Gastrocnemius medialis (tissue), 4 donors: ENCODE measurements around the gene PHKA2. TPM values are rescaled to one million over a fixed set of nuclear protein-coding genes. Genes with fewer than 3 reads are reported as not detected.

Experiments used
- ATAC-seq, 2 donors: fragments of 150-250 bp; one replicate each; pipeline ENCODE4 v1.9.1; 2016
- DNase-seq, 2 donors: peaks; one replicate each; pipeline ENCODE4 v3.0.0-alpha.2; 2019
- H3K27ac ChIP-seq, 4 donors: fragments of 200-600 bp; sonication (generic); 1 replicate in 1 of 4; 2 replicates in 3 of 4; pipeline ENCODE4 v1.5.1; 2016 to 2018; ENCODE audit warnings: mild to moderate bottlenecking in 2 of 4, moderate library complexity in 1 of 4
- H3K27me3 ChIP-seq, 3 donors: fragments of 200-600 bp; sonication (generic) in 2 of 3; 1 replicate in 1 of 3; 2 replicates in 2 of 3; pipeline versions ENCODE4 v1.5.1 to v1.6.0; 2016 to 2019; ENCODE audit warnings: mild to moderate bottlenecking in 1 of 3, moderate library complexity in 1 of 3
- H3K36me3 ChIP-seq, 2 donors: fragments of 200-600 bp; sonication (generic) in 1 of 2; one replicate each; pipeline ENCODE4 v1.5.1; 2017 to 2018
- H3K4me1 ChIP-seq, 2 donors: fragments of 200-600 bp; sonication (generic) in 1 of 2; one replicate each; pipeline ENCODE4 v1.5.1; 2016 to 2017; ENCODE audit warnings: mild to moderate bottlenecking in 2 of 2
- H3K4me3 ChIP-seq, 4 donors: fragments of 200-600 bp; sonication (generic) in 3 of 4; 1 replicate in 1 of 4; 2 replicates in 3 of 4; pipeline ENCODE4 v1.5.1; 2016 to 2019; ENCODE audit warnings: mild to moderate bottlenecking in 2 of 4
- H3K9me3 ChIP-seq, 3 donors: fragments of 200-600 bp; sonication (generic) in 2 of 3; 1 replicate in 1 of 3; 2 replicates in 2 of 3; pipeline ENCODE4 v1.5.1; 2016 to 2019
- CTCF ChIP-seq, 5 experiments: fragments of 450-650 bp in 3 of 5; fragments of 200-600 bp in 2 of 5; sonication (generic) in 2 of 5; IDR thresholded peaks in 4 of 5; conservative IDR thresholded peaks in 1 of 5; 1 replicate in 4 of 5; 2 replicates in 1 of 5; pipeline ENCODE4 v1.5.1; 2016 to 2019; ENCODE audit warnings: antibody characterized with exemption in 5 of 5, mild to moderate bottlenecking in 3 of 5, moderate library complexity in 3 of 5
- POLR2A ChIP-seq, 2 donors: fragments of 450-650 bp; IDR thresholded peaks; one replicate each; pipeline ENCODE4 v1.6.1; 2017; ENCODE audit warnings: antibody characterized with exemption in 2 of 2, mild to moderate bottlenecking in 2 of 2, moderate library complexity in 2 of 2
- in situ Hi-C, 4 donors: fragments of 200-750 bp; cut with MboI; loops; one replicate each; pipeline versions ENCODE4 v1.15.0 to v1.8.0; 2017; ENCODE audit warnings: low sequenced_read_pairs in 4 of 4
- intact Hi-C: fragments of 100-400 bp; cut with DNase I; formaldehyde crosslinking; loops from one replicate; pipeline ENCODE4 v1.15.1; 2023; ENCODE audit warnings: low total_unique reads
- total RNA-seq, 4 donors: library from RNA; depleted of rRNA; stranded (reverse); fragments of >200 nt; gene quantifications; one replicate each; pipeline versions ENCODE4 v1.1.0 to v1.2.3, GENCODE V29; 2016

PHKA2 gene
- total RNA-seq, 4 donors from 2014 or later, result 4.6 to 20.6 (median 11.0) TPM

- Histone ChIP-seq H3K27ac (no peak overlapping the region), H3K27me3 (no peaks in the 10 kb centered on the region), H3K4me1 (no peaks in the 10 kb centered on the region), H3K4me3 (no peak overlapping the region), H3K36me3 (no peaks in the 10 kb centered on the region), H3K9me3 (no peaks in the 10 kb centered on the region)
- ATAC-seq (no peak), DNase-seq (no peak)
- intact Hi-C loops (no loop called here), in situ Hi-C loops (no loop called here)
- no peak for TF ChIP-seq CTCF (IDR thresholded peaks at IDR 0.05 in 4 of 5, conservative IDR thresholded peaks at IDR 0.05 in 1 of 5)
- TF ChIP-seq POLR2A (IDR thresholded peaks at IDR 0.05), result no peak
These were observed 27.4 kb downstream of the PHKA2 start for GRCh38 chrX:18956303-18957032.

- TF ChIP-seq CTCF (IDR thresholded peaks at IDR 0.05 in 4 of 5, conservative IDR thresholded peaks at IDR 0.05 in 1 of 5) (no peak), POLR2A (IDR thresholded peaks at IDR 0.05) (no peak)
- Histone ChIP-seq H3K27ac (no peak overlapping the region), H3K36me3 (no peaks in the 10 kb centered on the region), H3K4me1 (no peaks in the 10 kb centered on the region), H3K27me3 (no peaks in the 10 kb centered on the region), H3K4me3 (no peak overlapping the region), H3K9me3 (no peaks in the 10 kb centered on the region)
- DNase-seq (no peak), ATAC-seq (no peak)
- intact Hi-C loops (no loop called here), in situ Hi-C loops (no loop called here)
These were observed 28.2 kb downstream of the PHKA2 start for GRCh38 chrX:18955676-18956075.

GRCh38 chrX:18951032-18951431 is 32.9 kb downstream of the PHKA2 start:
- TF ChIP-seq POLR2A (IDR thresholded peaks at IDR 0.05) (no peak), CTCF (IDR thresholded peaks at IDR 0.05 in 4 of 5, conservative IDR thresholded peaks at IDR 0.05 in 1 of 5) (no peak)
- ATAC-seq (no peak), DNase-seq (no peak)
- peaks cover 0 to 3% of the 10 kb centered on the region in 2 donors for H3K4me1 ChIP-seq
- H3K27ac ChIP-seq, result no peak overlapping the region
- in situ Hi-C loops, result no loop called here
- H3K27me3 ChIP-seq, result no peaks in the 10 kb centered on the region
- no peaks in the 10 kb centered on the region for H3K36me3 ChIP-seq
- intact Hi-C loops, result no loop called here
- H3K9me3 ChIP-seq, result no peaks in the 10 kb centered on the region
- no peak overlapping the region for H3K4me3 ChIP-seq

- Histone ChIP-seq H3K36me3 (no peaks in the 10 kb centered on the region), H3K4me1 (peaks cover 0 to 3% of the 10 kb centered on the region in 2 donors), H3K27ac (no peak overlapping the region), H3K9me3 (no peaks in the 10 kb centered on the region), H3K27me3 (no peaks in the 10 kb centered on the region), H3K4me3 (no peak overlapping the region)
- in situ Hi-C loops, result no loop called here
- no peak for ATAC-seq
- TF ChIP-seq CTCF (IDR thresholded peaks at IDR 0.05 in 4 of 5, conservative IDR thresholded peaks at IDR 0.05 in 1 of 5) (no peak), POLR2A (IDR thresholded peaks at IDR 0.05) (no peak)
- intact Hi-C loops, result no loop called here
- DNase-seq, result no peak
These were observed 34.0 kb downstream of the PHKA2 start for GRCh38 chrX:18949944-18950301.
